A549 (cell line): ENCODE data around the gene C1orf174.

Experiments
- CBX8 ChIP-seq: fragments of 200-600 bp; sonication (generic); IDR thresholded peaks from 2 replicates; pipeline ENCODE4 v1.6.1; 2016
- CTCF ChIP-seq: fragments of >200 bp; sonication (Bioruptor Twin); formaldehyde crosslinking; IDR thresholded peaks from 3 replicates; pipeline ENCODE4 v1.5.1; 2016
- ELK1 ChIP-seq: fragments of 150-350 bp; IDR thresholded peaks from 2 replicates; pipeline ENCODE4 v1.6.1; 2014; ENCODE audit warnings: low read depth, mild to moderate bottlenecking, low read length
- EP300 ChIP-seq, 2 experiments: fragments of >200 bp; sonication (Bioruptor Twin); formaldehyde crosslinking; IDR thresholded peaks; 2 replicates in 1 of 2; 3 replicates in 1 of 2; pipeline ENCODE4 v1.6.1; 2016 to 2017
- JUNB ChIP-seq: fragments of >200 bp; sonication (Bioruptor Twin); formaldehyde crosslinking; IDR thresholded peaks from 2 replicates; pipeline ENCODE4 v1.6.1; 2016
- KDM5A ChIP-seq: fragments of 200-600 bp; sonication (generic); IDR thresholded peaks from 2 replicates; pipeline ENCODE4 v1.6.1; 2016; ENCODE audit warnings: antibody characterized with exemption, mild to moderate bottlenecking
- MYC ChIP-seq: IDR thresholded peaks from 2 replicates; pipeline ENCODE4 v1.6.1; 2012; ENCODE audit warnings: mild to moderate bottlenecking, inconsistent platforms, low read length, improper control_type of control experiment, borderline replicate concordance
- POLR2A ChIP-seq: IDR thresholded peaks from 2 replicates; pipeline ENCODE4 v1.6.1; 2012; ENCODE audit warnings: mild to moderate bottlenecking, low read length
- POLR2AphosphoS2 ChIP-seq: conservative IDR thresholded peaks from 2 replicates; pipeline ENCODE4 v1.6.1; 2012; ENCODE audit warnings: low read length, improper control_type of control experiment, inconsistent platforms

GRCh38 chr1:3940754-3941345, 40.8 kb upstream of the C1orf174 start:
- TF ChIP-seq KDM5A (no peak), CTCF (no peak), POLR2AphosphoS2 (no peak), EP300 (IDR thresholded peaks at IDR 0.05) (no peak), JUNB (no peak), ELK1 (no peak), CBX8 (no peak), MYC (no peak), POLR2A (no peak)
